Measurements from ENCODE around the gene KCNQ2. TPM values are rescaled to one million over a fixed set of nuclear protein-coding genes. Genes with fewer than 3 reads are reported as not detected.

KCNQ2 gene
- total and polyA plus RNA-seq, 4 donors = not detected

DNA sequence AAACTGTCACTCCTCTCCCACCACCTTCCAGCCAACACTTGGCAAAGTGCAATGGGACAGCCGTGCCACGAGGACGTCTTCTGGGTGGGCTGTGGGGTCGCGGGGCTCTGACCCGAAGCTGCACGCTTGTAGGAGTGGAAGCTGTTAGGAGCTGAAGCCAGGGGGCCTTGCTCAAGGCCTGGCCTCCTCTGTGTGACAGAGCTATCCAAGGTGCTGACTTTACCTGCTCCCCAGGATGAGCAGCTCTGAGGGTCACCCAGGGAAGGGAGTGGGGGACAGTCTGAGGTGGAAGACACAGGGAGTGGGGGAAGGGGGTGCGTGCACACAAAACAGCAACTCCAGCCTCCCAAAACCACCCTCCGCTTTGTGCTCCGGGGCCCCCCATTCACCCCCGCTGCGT is 93.8 kb downstream of the KCNQ2 start:
- WGBS = 69% methylated on average over 12 of the region's 12 CpGs
- no peak overlapping the region for H3K4me3 ChIP-seq (ENCODE audit: low read depth in 1 of 3, low read length in 3 of 3)
- H3K36me3 ChIP-seq (ENCODE audit: control insufficient read depth in 4 of 4, insufficient read depth in 3 of 4, low read depth in 1 of 4, low read length in 3 of 4) = no peaks in the 10 kb centered on the region
- TF ChIP-seq, protein P1, sequence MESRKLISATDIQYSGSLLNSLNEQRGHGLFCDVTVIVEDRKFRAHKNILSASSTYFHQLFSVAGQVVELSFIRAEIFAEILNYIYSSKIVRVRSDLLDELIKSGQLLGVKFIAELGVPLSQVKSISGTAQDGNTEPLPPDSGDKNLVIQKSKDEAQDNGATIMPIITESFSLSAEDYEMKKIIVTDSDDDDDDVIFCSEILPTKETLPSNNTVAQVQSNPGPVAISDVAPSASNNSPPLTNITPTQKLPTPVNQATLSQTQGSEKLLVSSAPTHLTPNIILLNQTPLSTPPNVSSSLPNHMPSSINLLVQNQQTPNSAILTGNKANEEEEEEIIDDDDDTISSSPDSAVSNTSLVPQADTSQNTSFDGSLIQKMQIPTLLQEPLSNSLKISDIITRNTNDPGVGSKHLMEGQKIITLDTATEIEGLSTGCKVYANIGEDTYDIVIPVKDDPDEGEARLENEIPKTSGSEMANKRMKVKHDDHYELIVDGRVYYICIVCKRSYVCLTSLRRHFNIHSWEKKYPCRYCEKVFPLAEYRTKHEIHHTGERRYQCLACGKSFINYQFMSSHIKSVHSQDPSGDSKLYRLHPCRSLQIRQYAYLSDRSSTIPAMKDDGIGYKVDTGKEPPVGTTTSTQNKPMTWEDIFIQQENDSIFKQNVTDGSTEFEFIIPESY (IDR thresholded peaks at IDR 0.05) = no peak
- peak; percentile 81 for TF ChIP-seq REST (IDR thresholded peaks at IDR 0.05)
- H3K27me3 ChIP-seq (ENCODE audit: control insufficient read depth in 4 of 4, insufficient read depth in 4 of 4, low read length in 3 of 4) = peaks cover 0 to 3% (median under 1%) of the 10 kb centered on the region in 4 donors
- no peak for DNase-seq (ENCODE audit: low spot score)
- H3K27ac ChIP-seq (ENCODE audit: low read depth in 1 of 2, low read length in 2 of 2) = no peak overlapping the region
- no peak overlapping the region for H3K9ac ChIP-seq (ENCODE audit: low read depth in 1 of 2, low read length in 2 of 2)
- peaks cover 0 to 4% (median 0%) of the 10 kb centered on the region in 4 donors for H3K4me1 ChIP-seq (ENCODE audit: control insufficient read depth in 4 of 4, insufficient read depth in 4 of 4, low read length in 3 of 4)
- no peaks in the 10 kb centered on the region for H3K9me3 ChIP-seq (ENCODE audit: control insufficient read depth in 4 of 4, low read length in 3 of 4)

GRCh38 chr20:63377951-63378381 is 94.5 kb downstream of the KCNQ2 start:
- Histone ChIP-seq H3K36me3 (ENCODE audit: control insufficient read depth in 4 of 4, insufficient read depth in 3 of 4, low read depth in 1 of 4, low read length in 3 of 4) (no peaks in the 10 kb centered on the region), H3K27me3 (ENCODE audit: control insufficient read depth in 4 of 4, insufficient read depth in 4 of 4, low read length in 3 of 4) (peaks cover 0 to 3% (median under 1%) of the 10 kb centered on the region in 4 donors)

More at GRCh38 chr20:63377951-63378381, 94.5 kb downstream of the KCNQ2 start:
- 51% methylated on average over 15 of the region's 15 CpGs for WGBS
- DNase-seq (ENCODE audit: low spot score) = no peak
- TF ChIP-seq REST (IDR thresholded peaks at IDR 0.05) (no peak), RXRA (IDR thresholded peaks at IDR 0.05) (no peak), NR2F2 (IDR thresholded peaks at IDR 0.05) (no peak), RAD21 (IDR thresholded peaks at IDR 0.05) (no peak), JUND (IDR thresholded peaks at IDR 0.05) (no peak), YY1 (IDR thresholded peaks at IDR 0.05) (no peak), EGR1 (IDR thresholded peaks at IDR 0.05; ENCODE audit: low read depth in 2 of 2) (no peak), GABPA (IDR thresholded peaks at IDR 0.05 in 1 of 2, conservative IDR thresholded peaks at IDR 0.05 in 1 of 2) (no peak), HNF4A (conservative IDR thresholded peaks at IDR 0.05) (no peak), FOXA2 (IDR thresholded peaks at IDR 0.05) (no peak), HNF4G (IDR thresholded peaks at IDR 0.05) (no peak), SP1 (IDR thresholded peaks at IDR 0.05) (no peak), FOXA1 (IDR thresholded peaks at IDR 0.05) (no peak), TAF1 (conservative IDR thresholded peaks at IDR 0.05) (no peak)
- TF ChIP-seq, protein P2, sequence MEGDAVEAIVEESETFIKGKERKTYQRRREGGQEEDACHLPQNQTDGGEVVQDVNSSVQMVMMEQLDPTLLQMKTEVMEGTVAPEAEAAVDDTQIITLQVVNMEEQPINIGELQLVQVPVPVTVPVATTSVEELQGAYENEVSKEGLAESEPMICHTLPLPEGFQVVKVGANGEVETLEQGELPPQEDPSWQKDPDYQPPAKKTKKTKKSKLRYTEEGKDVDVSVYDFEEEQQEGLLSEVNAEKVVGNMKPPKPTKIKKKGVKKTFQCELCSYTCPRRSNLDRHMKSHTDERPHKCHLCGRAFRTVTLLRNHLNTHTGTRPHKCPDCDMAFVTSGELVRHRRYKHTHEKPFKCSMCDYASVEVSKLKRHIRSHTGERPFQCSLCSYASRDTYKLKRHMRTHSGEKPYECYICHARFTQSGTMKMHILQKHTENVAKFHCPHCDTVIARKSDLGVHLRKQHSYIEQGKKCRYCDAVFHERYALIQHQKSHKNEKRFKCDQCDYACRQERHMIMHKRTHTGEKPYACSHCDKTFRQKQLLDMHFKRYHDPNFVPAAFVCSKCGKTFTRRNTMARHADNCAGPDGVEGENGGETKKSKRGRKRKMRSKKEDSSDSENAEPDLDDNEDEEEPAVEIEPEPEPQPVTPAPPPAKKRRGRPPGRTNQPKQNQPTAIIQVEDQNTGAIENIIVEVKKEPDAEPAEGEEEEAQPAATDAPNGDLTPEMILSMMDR (IDR thresholded peaks at IDR 0.05; ENCODE audit: low read depth, low read length, missing input control) = no peak
- TF ChIP-seq, protein P3, sequence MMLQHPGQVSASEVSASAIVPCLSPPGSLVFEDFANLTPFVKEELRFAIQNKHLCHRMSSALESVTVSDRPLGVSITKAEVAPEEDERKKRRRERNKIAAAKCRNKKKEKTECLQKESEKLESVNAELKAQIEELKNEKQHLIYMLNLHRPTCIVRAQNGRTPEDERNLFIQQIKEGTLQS (IDR thresholded peaks at IDR 0.05) = no peak
- TF ChIP-seq, protein P1 (IDR thresholded peaks at IDR 0.05) = no peak
- TF ChIP-seq, protein P4, sequence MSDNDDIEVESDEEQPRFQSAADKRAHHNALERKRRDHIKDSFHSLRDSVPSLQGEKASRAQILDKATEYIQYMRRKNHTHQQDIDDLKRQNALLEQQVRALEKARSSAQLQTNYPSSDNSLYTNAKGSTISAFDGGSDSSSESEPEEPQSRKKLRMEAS (IDR thresholded peaks at IDR 0.05) = no peak
- Histone ChIP-seq H3K4me3 (ENCODE audit: low read depth in 1 of 3, low read length in 3 of 3) (no peak overlapping the region), H3K9me3 (ENCODE audit: control insufficient read depth in 4 of 4, low read length in 3 of 4) (no peaks in the 10 kb centered on the region), H3K9ac (ENCODE audit: low read depth in 1 of 2, low read length in 2 of 2) (no peak overlapping the region), H3K4me1 (ENCODE audit: control insufficient read depth in 4 of 4, insufficient read depth in 4 of 4, low read length in 3 of 4) (peaks cover 0 to 4% (median 0%) of the 10 kb centered on the region in 4 donors), H3K27ac (ENCODE audit: low read depth in 1 of 2, low read length in 2 of 2) (no peak overlapping the region)
